HG03060 (cell line): ENCODE data around the gene NDFIP2.
A peak's percentile ranks its signal among the peaks of the same experiment; 100 is the strongest.

ENCODE experiments used
- ATAC-seq: cut with Tn5 transposase; IDR thresholded peaks from one replicate; pipeline ENCODE4 v1.9.1; 2021; ENCODE audit warnings: low read depth, moderate number of reproducible peaks; ENCODE audit not compliant: unreplicated experiment

The NDFIP2 gene

DNA sequence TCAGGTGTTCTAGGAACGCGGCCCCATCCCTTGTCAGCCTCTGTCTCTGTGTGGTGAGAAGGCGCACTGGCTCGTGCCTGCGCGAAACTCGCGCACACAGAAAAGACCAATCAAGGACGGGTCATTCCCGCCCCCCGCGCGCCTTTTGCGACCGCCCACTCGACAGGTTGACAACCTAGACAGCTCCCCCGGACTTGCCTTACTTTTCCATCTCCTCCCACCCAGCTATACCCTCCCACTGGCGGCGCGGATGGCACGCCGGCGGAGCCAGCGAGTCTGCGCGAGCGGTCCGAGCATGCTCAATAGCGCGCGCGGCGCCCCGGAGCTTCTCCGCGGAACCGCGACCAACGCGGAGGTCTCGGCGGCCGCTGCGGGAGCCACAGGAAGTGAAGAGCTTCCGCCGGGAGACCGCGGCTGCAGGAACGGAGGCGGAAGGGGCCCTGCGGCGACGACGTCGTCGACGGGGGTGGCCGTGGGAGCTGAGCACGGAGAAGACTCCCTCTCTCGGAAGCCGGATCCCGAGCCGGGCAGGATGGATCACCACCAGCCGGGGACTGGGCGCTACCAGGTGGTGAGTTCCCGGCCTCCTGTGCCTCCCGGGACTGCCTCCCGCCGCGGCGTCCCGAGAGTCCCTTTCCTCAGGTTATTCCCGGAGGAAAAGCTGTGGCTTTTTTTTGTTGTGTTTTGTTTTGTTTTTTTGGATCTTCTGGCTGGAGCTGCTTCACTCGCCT lies at the start of gene NDFIP2:
NDFIP2 (plus strand) TSS at position 202 of the 731 bp plus-strand sequence; CDS start at position 251, 49 bp downstream.
- ATAC-seq, result peak; percentile 76

GRCh38 chr13:79432086-79432485 lies 48.9 kb upstream of the NDFIP2 start:
- ATAC-seq, result no peak

DNA sequence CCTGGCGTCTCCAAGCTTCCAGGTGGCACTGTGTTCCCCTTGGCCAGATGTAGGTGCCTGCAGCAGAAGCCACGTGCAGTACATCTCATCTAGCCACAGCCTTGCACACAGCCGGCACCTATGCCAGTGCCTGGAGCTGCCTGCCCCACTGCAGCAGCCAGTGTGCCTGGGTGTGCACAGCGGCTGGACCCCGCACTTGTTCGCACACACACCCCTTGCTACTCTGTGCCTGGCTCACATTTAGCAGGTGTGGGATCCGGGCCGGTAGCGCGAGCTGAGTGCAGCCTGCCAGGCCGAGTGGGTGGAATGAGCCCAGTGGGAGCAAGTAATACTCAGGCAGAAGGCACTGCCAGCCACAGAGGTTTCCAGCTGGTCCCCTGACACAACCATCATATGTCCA lies 48.0 kb upstream of the NDFIP2 start:
- ATAC-seq, result no peak

- no peak for ATAC-seq
These were observed 46.4 kb upstream of the NDFIP2 start for GRCh38 chr13:79434556-79434955.

- ATAC-seq, result no peak
These were observed 45.4 kb upstream of the NDFIP2 start for GRCh38 chr13:79435561-79435990.

DNA sequence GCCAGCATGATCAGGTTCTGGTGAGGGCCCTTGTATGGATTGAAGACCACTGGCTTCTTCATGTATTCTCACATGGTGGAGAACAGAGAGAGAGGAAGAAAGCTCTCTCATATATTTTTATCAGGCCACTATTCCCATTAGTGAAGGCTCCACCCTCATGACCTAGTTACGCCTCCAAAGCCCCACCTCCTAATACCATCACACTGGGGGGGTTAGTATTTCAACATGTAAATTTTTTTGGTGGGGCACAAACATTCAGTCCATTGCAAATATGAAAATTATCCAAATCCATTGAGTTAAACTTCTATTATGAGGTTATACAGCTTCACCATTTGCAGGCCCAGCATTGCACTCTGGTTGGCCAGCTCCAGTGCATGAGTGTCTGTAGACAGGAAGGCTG lies 41.7 kb upstream of the NDFIP2 start:
- ATAC-seq, result no peak

GRCh38 chr13:79440958-79441528 lies 39.9 kb upstream of the NDFIP2 start:
- no peak for ATAC-seq

GRCh38 chr13:79442221-79442620 lies 38.7 kb upstream of the NDFIP2 start:
- ATAC-seq, result no peak

DNA sequence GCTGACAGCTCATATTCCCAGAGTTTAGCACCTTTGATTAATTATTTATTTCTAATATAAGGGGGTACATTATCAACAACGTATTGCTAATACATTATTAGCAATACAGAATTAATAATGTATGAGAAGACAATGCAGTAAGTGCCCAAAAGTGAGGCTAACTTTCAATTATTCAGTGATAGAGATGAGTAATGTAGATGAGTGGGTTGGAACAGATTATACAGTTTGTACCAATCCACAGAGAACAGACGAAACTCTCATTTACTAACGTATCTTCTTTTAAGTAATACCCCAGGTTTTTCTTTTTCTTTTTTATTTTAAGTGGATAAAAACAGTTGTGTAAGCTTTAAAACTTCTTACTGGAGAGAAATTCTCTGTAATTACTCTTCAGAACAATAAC lies 38.2 kb upstream of the NDFIP2 start:
- ATAC-seq, result no peak

- no peak for ATAC-seq
These were observed 34.8 kb upstream of the NDFIP2 start for GRCh38 chr13:79445968-79446645.

GRCh38 chr13:79447141-79447540 lies 33.8 kb upstream of the NDFIP2 start:
- ATAC-seq, result no peak

- ATAC-seq, result no peak
These were observed 33.2 kb upstream of the NDFIP2 start for GRCh38 chr13:79447741-79448140.

DNA sequence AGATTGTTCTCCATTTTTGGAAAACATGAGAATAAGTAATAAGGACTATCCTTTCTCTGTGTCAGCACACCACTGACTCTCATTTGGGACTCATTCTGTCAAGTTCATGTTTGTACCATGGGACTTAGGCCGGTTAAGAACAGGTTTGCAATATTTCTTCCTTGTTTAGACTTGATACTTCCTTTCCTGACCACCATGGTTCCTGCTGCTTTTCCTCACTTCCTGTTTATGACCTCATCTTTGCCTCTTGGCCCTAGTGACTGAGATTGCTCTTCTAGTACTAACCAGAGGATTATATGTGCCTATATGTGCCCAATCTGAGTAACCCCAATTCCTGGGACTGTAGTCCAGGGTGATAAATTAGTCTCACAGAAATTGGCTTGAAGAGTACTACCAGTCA lies 32.5 kb upstream of the NDFIP2 start:
- ATAC-seq, result no peak

DNA sequence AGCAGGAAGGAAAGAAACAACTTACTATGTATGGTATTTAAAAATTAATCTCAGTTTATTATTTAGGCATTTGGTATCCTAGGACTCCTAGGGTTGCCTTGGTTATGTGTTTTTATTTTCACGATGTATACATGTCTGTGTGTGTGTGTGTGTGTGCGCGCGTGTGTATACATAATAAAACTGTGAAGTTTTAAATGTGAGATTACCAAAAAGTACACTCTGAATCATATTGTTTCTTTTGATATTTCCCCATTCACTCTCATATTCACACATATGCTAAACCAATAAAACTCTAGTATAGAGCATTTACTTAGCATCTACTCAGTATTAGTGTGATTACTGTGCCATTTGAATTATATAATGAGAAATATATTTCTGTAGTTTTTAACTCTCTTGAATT lies 30.8 kb upstream of the NDFIP2 start:
- ATAC-seq, result no peak

DNA sequence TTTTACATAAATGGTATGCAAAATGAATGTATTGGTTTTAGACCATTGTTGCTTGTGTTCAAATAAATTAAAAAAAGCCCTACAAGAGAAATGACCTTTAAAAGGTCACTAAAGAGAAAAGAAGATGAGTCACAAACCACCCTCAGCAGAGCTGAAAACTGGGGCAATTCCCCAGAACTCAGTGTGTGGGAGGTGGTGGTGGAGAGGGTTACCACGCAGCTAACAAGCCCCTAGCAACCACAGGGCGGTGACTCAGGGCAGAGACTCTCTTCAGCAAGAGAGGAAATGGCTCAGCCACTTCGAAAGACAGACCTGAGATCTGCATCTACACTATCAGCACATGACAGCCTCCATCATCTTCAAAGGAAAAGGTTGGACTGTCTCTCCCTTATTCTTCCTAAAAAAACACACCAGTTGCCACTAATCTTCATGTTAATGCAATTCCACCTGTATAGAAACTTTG lies 29.4 kb upstream of the NDFIP2 start:
- peak; percentile 98 for ATAC-seq

GRCh38 chr13:79452239-79452913 lies 28.6 kb upstream of the NDFIP2 start:
- ATAC-seq, result no peak

DNA sequence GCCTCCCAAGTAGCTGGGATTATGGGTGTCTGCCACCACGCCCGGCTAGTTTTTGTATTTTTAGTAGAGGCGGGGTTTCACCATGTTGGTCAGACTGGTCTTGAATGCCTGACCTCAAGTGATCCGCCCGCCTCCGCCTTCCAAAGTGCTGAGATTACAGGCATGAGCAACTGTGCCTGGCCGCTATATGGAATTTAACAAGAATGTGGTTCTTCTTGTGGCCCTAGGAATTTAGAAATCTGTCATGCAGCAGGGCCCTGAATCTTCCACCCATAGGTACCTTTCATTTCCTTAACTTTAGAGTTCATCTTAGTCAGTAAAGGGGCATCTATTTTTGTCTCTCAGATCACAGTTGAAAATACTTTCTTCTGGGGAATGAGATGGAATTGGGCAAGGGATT lies 25.6 kb upstream of the NDFIP2 start:
- no peak for ATAC-seq

- ATAC-seq, result no peak
These were observed 24.9 kb upstream of the NDFIP2 start for GRCh38 chr13:79456051-79456450.

DNA sequence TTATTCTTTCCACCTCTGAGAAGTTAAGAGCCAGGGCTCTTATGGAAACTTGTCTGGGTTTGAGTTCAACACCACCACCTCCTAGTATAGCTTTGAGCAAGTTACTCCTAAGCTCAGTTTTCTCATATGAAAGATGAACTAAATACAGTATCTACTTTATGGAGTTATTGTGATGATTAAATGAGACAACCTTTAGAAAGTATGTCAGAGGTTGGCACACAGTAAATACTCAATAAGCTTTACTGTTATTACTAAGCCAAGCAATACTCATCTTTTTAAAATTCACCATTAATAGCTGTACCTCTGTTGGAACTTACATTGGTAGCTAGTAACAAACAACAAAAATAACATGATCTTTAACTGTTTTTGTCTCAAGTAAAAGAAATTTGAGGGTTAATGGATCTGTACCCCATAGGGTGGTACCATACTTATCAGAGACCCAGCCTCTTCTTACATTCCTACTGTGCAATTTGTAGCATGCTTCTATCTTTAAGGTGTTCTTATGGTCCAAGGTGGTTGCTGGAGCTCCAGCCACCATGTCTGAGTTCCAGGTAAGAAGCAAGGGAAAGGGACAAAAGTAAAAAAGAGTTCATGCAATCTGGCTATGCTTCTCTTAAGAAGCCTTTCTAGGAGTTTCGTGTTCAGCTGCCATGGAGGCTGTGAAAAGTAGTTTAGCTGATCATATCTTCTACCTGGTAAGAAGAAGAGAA lies 24.1 kb upstream of the NDFIP2 start:
- ATAC-seq, result no peak

DNA sequence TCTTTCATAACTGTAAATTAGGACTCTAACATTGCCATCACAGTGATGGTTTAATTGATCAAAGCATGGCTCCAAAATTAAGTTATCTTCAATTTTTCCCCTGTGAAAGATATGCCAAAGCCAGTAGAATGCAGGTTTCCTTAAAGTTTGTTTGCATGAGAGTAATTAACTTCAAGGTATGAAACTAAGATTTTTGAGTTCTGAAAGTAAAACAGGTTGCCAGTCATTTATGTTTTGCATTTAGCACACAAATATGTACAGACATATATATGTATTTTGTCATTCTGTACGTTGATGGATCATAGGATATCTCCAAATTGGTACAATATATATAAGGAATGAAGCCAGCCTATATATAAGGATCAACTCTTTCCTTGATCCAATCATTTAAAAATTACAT lies 23.6 kb upstream of the NDFIP2 start:
- no peak for ATAC-seq

GRCh38 chr13:79457948-79458347 lies 23.0 kb upstream of the NDFIP2 start:
- no peak for ATAC-seq
